Stimulated activated CD8-positive, alpha-beta memory T cell treated with anti-CD3 and anti-CD28 coated beads, Interleukin-4, amount 100 ng/mL, for 48 hours (primary cell): ENCODE results near the gene TBC1D30.
"Not testable (repeated sequence)": the region's sequence is repeated elsewhere in the genome, so short reads cannot be mapped to it uniquely, and the experiment has no call there.

ENCODE experiments used
- DNase-seq: peaks from one replicate; pipeline ENCODE4 v3.0.0-alpha.2; 2020

TBC1D30 gene

DNA sequence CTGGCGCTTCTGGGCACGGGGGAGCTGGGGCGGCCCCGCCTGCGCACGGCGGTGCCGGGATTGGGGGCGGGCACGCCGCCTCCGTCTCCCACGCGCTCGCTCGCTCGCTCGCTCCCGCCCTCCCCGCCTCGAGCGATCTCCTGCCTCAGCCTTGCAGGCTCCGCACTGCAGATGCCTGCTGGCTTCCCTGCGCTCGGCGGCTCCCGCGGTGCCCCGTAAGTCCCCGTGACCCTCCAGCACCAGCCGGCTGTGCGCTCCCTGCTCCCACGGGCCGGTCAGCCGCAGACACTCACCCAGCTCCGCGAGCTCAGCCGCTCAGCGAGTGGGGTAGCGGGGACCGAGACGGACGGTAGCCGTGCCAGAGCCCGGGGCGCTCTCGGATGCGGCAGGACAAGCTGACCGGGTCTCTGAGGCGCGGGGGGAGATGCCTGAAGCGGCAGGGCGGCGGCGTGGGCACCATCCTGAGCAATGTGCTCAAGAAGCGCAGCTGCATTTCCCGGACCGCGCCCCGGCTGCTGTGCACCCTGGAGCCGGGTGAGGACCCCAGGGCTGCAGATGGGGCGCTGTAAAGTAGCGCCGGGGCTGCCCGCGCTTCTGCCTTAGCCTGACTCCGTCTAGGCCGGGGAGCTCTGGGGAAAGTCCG lies at the start of gene TBC1D30:
TBC1D30 (plus strand) TSS at position 148 of the 643 bp plus-strand sequence; CDS start at position 381, 233 bp downstream.
- DNase-seq: peak; percentile 34

- not testable (repeated sequence) for DNase-seq
Measured at GRCh38 chr12:64775147-64775736, 49.2 kb upstream of the TBC1D30 start.

DNA sequence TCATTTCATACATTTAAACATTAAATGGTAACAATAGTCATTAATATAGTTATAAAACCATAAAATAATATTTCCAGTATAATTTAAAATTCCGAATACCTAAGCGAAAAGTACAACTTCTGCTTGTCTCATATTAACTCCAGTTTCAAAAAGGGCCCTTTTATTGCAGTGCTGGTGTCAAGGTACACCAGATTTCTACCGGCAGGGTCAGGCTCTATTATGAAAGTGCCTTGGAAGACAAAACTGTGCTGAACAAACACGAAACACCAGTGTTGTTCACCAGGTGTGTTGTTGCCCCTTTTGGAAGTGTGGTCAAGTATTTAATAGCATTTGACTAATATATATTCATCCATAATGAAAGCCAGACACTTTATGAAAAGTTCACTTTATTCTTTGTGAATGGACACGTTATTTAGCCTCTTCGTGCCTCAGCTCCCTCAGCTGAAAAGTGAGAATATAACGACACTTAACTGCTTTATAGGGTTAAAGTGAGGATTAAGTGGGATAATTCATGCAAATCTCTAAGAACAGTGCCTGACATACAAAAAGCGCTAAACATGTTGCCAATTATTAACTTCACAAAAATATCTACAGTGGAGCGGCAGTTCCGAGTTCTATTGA lies 45.0 kb upstream of the TBC1D30 start:
- DNase-seq: no peak

- no peak for DNase-seq
Measured at GRCh38 chr12:64780132-64780530, 44.3 kb upstream of the TBC1D30 start.

GRCh38 chr12:64780531-64781279 lies 43.7 kb upstream of the TBC1D30 start:
- DNase-seq: peak; percentile 32

- no peak for DNase-seq
Measured at GRCh38 chr12:64781280-64782190, 42.9 kb upstream of the TBC1D30 start.

DNA sequence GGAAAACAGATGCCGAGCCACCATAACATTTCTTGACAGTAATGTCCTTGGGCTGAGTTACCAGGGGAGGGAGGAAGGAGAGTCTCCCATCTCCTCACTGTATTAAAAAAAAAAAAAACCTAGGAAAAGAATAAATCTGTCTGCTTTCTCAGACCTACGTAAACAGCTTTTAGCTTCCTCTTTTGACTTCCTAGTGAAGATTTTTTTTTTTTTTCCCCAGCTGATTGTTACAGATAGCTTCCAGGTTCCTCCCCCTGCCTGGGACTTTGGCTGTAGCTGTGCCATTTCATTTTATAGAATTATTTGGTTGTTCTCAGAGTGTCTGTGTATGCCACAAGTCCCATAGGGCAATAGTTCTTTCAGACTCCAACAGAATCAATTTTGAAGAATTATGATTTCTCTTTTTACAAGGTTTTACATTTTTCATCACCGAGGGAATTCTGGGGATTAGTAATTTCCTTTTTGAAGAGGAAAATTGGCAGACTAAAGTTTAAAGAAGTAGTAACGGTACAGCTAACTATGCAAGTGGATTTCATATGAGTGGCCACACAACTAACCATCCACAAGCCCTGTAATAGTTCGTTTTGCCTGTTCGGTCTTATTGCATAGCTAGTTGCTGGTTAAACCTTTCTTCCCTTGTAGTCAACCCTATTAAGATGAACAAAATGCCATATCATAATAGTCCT lies 42.1 kb upstream of the TBC1D30 start:
- DNase-seq: no peak

GRCh38 chr12:64785838-64786237 lies 38.6 kb upstream of the TBC1D30 start:
- DNase-seq: no peak

- DNase-seq: no peak
Measured at GRCh38 chr12:64790166-64790565, 34.3 kb upstream of the TBC1D30 start.

DNA sequence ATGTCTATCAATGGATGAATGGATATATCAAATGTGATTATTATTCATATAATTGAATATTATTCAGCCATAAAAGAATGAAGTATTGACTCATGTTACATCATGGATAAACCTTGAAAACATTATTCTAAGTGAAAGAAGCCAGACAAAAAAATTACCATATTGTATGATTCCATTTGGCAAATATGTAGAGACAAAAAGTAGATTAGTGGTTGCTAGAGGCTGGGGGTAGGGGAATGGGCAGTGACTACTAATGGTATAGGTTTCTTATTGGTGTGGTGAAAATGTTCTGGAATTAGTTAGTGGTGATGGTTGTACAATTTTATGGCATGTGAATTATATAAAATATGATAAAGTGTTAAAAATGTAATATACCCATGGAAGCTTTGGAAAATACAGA lies 33.4 kb upstream of the TBC1D30 start:
- no peak for DNase-seq

DNA sequence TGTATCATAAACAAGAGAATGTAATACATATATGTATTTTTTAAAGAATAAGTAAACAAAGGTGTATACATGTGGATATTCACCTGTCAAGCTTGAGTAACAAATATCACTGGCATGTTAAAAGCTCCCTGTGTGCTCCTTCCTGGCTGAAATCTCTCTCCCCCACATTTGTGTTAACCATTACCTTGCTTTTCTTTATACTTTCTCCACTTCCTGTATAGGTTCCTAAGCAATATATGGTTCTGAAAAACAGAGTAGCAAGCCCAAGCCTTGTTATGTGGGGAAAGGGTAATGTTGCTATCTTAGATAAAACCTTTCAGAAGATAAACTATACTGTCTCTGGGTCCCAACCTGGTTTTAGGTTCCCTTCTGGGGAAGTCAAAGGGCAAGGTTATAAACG lies 32.3 kb upstream of the TBC1D30 start:
- no peak for DNase-seq

- no peak for DNase-seq
Measured at GRCh38 chr12:64793610-64794009, 30.8 kb upstream of the TBC1D30 start.

GRCh38 chr12:64794305-64794704 lies 30.1 kb upstream of the TBC1D30 start:
- DNase-seq: no peak

DNA sequence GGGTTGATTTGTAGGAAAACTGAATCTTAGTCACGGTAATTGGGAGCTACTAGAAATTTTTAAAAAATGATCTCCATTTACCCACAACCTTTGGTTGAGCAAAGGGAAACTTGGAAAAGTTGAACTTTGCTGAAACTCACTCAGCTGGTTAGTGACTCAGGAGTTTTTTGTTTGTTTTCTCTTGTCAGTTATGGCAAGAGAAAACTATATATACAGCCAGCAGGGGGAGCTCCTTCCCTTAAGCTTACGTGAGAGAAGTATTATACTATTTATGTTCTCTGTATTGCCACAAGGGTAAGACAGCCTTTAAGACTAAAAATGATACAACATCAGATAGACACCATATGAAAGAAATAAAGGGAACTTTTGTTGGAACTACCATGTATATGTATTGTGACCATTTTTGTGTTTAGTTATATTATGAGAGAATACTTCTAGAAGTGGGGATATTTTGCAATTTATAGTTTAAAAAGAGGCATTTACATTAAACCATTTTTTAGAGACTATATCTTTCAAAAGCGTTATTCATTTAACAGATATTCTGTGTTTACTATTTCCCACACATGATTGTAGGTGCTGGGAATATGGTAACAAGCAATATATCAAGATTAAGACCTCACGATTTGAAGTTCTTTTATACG lies 28.1 kb upstream of the TBC1D30 start:
- DNase-seq: peak; percentile 65

- DNase-seq: no peak
Measured at GRCh38 chr12:64797156-64797555, 27.3 kb upstream of the TBC1D30 start.

DNA sequence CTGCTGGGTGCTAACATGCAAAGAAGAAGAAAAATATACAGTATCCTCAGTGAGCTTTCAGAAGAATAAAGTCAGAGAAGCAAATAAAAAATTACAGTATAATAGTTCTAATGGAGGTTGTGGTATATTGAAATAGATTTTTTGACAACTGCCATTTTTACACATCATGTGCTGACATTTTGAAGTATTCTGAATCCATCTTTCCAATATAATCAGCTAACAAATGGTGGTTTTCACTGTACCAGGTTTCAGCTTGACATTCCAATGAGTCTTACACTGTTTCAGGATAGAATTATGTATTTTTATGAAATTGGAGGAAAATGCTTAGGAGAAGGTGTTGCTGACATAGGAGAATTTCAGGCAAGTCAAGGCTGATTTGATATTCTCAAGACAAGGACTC lies 26.3 kb upstream of the TBC1D30 start:
- DNase-seq: no peak

- no peak for DNase-seq
Measured at GRCh38 chr12:64800640-64801039, 23.8 kb upstream of the TBC1D30 start.

- no peak for DNase-seq
Measured at GRCh38 chr12:64801381-64801780, 23.1 kb upstream of the TBC1D30 start.

DNA sequence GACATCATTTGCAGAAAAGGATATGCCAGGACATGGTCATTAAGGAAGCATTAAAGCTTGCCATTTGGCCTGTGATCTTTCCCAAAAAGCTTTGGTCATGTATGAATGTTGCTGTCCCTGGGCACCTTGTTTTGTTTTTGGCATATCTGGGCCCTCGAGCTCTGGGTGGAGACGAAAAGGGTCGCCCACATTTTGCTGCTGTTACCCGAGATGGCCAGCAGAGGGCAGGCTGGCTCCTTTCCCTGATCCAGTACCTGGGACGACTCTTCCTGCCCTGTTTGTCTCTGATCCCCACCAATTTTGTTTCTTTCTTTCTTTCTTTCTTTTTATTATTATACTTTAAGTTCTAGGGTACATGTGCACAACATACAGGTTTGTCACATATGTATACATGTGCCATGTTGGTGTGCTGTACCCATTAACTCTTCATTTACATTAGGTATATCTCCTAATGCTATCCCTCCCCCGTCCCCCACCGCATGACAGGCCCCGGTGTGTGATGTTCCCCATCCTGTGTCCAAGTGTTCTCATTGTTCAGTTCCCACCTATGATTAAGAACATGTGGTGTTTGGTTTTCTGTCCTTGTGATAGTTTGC lies 22.2 kb upstream of the TBC1D30 start:
- DNase-seq: peak; percentile 80

DNA sequence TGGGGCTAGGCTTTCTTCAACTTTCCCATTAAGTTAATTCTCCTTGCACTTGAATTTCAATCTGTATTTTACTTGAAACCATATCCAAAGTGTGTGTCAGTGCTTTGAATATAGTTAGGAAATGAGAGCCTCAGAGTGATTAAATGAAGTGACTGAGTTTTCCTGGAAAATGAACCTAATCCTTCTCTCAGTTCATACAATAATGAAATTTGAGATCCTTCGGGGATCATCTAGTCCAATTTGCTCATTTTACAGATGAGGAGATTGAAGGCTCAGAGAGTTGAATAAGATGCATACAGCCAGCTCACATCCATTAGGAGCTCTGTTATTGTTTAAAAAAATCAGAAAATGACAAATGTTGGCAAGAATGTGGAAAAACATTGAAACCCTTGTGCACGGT lies 18.3 kb upstream of the TBC1D30 start:
- DNase-seq: no peak
